MCF 10A (cell line): ENCODE results near the gene LRRC2. TPM values are rescaled to one million over a fixed set of nuclear protein-coding genes. Genes with fewer than 3 reads are reported as not detected.
"Not testable (repeated sequence)": the region's sequence is repeated elsewhere in the genome, so short reads cannot be mapped to it uniquely, and the experiment has no call there.

Experiments
- BruUV-seq: library from RNA; stranded (reverse); fragments of 400-500 nt; replicated peaks from 2 replicates; lab custom pipeline; 2021; lab: Mats Ljungman, UMichigan
- CTCF ChIA-PET: fragments of 300-600 bp; sonication (Branson Sonifier 250); formaldehyde crosslinking; extraction: SDS; loops from one replicate; lab custom pipeline; 2021; ENCODE audit warnings: antibody characterized with exemption, inconsistent platforms; lab: Yijun Ruan, JAX
- POLR2A ChIA-PET: fragments of 300-600, 350-650 bp; sonication (Branson Sonifier 250); formaldehyde crosslinking; extraction: SDS; loops from one replicate; lab custom pipeline; 2020; ENCODE audit warnings: antibody characterized with exemption, inconsistent platforms; lab: Yijun Ruan, JAX
- DNase-seq: peaks from one replicate; pipeline ENCODE4 v3.0.0-alpha.2; 2018; ENCODE audit not compliant: unreplicated experiment
- H3K27ac Mint-ChIP-seq: one replicate; pipeline ENCODE4 v1.8.0; 2022; ENCODE audit warnings: mild to moderate bottlenecking, low read depth, mixed read lengths; ENCODE audit not compliant: unreplicated experiment
- H3K27me3 Mint-ChIP-seq: one replicate; pipeline ENCODE4 v1.8.0; 2022; ENCODE audit warnings: mixed read lengths; ENCODE audit not compliant: insufficient read depth, unreplicated experiment
- H3K36me3 Mint-ChIP-seq: one replicate; pipeline ENCODE4 v1.8.0; 2022; ENCODE audit warnings: mild to moderate bottlenecking, moderate library complexity, mixed read lengths; ENCODE audit not compliant: insufficient read depth, unreplicated experiment
- H3K4me1 Mint-ChIP-seq: one replicate; pipeline ENCODE4 v1.8.0; 2022; ENCODE audit warnings: mixed read lengths; ENCODE audit not compliant: insufficient read depth, unreplicated experiment
- H3K4me3 Mint-ChIP-seq: one replicate; pipeline ENCODE4 v1.8.0; 2022; ENCODE audit warnings: mild to moderate bottlenecking, moderate library complexity, mixed read lengths; ENCODE audit not compliant: unreplicated experiment
- H3K9me3 Mint-ChIP-seq: one replicate; pipeline ENCODE4 v1.8.0; 2022; ENCODE audit warnings: mixed read lengths; ENCODE audit not compliant: unreplicated experiment
- CTCF ChIP-seq: fragments of 200-600 bp; IDR thresholded peaks from one replicate; pipeline ENCODE4 v1.8.0; 2022; ENCODE audit warnings: antibody characterized with exemption, mild to moderate bottlenecking; ENCODE audit not compliant: unreplicated experiment
- intact Hi-C: fragments of 100-400 bp; cut with micrococcal nuclease; formaldehyde crosslinking; loops from 2 replicates; pipeline ENCODE4 v1.14.1; 2022
- total RNA-seq: library from RNA; stranded (reverse); gene quantifications from 2 replicates; pipeline ENCODE4 v1.2.3, GENCODE V29; 2022

The LRRC2 gene
- total RNA-seq, 1 experiment from 2014 or later: not detected

GRCh38 chr3:46523556-46523955, 42.5 kb downstream of the LRRC2 start:
- ChIA-PET POLR2A (no interaction called here), CTCF (interaction anchor here (0.7 kb wide), 2 partner anchors 49 to 413 kb away, joined by 3 read pairs; no protein-coding TSS in a partner anchor)
- no peak for DNase-seq
- H3K27ac Mint-ChIP-seq: no peak overlapping the region
- no peaks in the 10 kb centered on the region for H3K27me3 Mint-ChIP-seq
- TF ChIP-seq CTCF: no peak
- no peaks in the 10 kb centered on the region for H3K9me3 Mint-ChIP-seq
- intact Hi-C loops: no loop called here
- H3K4me1 Mint-ChIP-seq: peaks cover 4% of the 10 kb centered on the region
- no peak overlapping the region for H3K4me3 Mint-ChIP-seq
- BruUV-seq: no TSS peak
- no peaks in the 10 kb centered on the region for H3K36me3 Mint-ChIP-seq

GRCh38 chr3:46522201-46522600, 43.9 kb downstream of the LRRC2 start:
- CTCF ChIA-PET, BruUV-seq, H3K4me3 Mint-ChIP-seq, DNase-seq, H3K27me3 Mint-ChIP-seq, H3K27ac Mint-ChIP-seq, H3K36me3 Mint-ChIP-seq, intact Hi-C loops, H3K9me3 Mint-ChIP-seq: not testable (repeated sequence)
- peaks cover 10% of the 10 kb centered on the region for H3K4me1 Mint-ChIP-seq
- POLR2A ChIA-PET: interaction anchor here (1.2 kb wide), 1 partner anchor 16 kb away, joined by 3 read pairs; no protein-coding TSS in a partner anchor

GRCh38 chr3:46521096-46521495, 45.0 kb downstream of the LRRC2 start:
- Mint-ChIP-seq H3K27ac (no peak overlapping the region), H3K36me3 (no peaks in the 10 kb centered on the region), H3K27me3 (no peaks in the 10 kb centered on the region), H3K4me1 (peaks cover 20% of the 10 kb centered on the region), H3K4me3 (no peak overlapping the region), H3K9me3 (no peaks in the 10 kb centered on the region)
- TF ChIP-seq CTCF: no peak
- ChIA-PET CTCF (interaction anchor here (1.0 kb wide), 1 partner anchor 12 kb away, joined by 3 read pairs; no protein-coding TSS in a partner anchor), POLR2A (no interaction called here)
- intact Hi-C loops: no loop called here
- DNase-seq: no peak
- no TSS peak for BruUV-seq

- no TSS peak for BruUV-seq
- DNase-seq: no peak
- Mint-ChIP-seq H3K4me1 (peaks cover 22% of the 10 kb centered on the region), H3K36me3 (no peaks in the 10 kb centered on the region), H3K27ac (no peak overlapping the region), H3K27me3 (no peaks in the 10 kb centered on the region), H3K4me3 (no peak overlapping the region), H3K9me3 (no peaks in the 10 kb centered on the region)
- no peak for TF ChIP-seq CTCF
- intact Hi-C loops: no loop called here
- POLR2A ChIA-PET: no interaction called here
- CTCF ChIA-PET: interaction anchor here (1.0 kb wide), 1 partner anchor 11 kb away, joined by 3 read pairs; no protein-coding TSS in a partner anchor
Measured at GRCh38 chr3:46520531-46520930, 45.6 kb downstream of the LRRC2 start.
